DMS53 (cell line): Measurements from ENCODE around the gene MAOA.
"Not testable (repeated sequence)": the region's sequence is repeated elsewhere in the genome, so short reads cannot be mapped to it uniquely, and the experiment has no call there.

Experiments used
- DNase-seq: peaks from one replicate; lab custom pipeline; 2025; lab: John Stamatoyannopoulos, UW

Gene MAOA

GRCh38 chrX:43656005-43656494, at the start of gene MAOA:
TSS of gene MAOA (plus strand) at chrX:43656299. CDS start at chrX:43656342, 43 bp downstream.
- DNase-seq, result peak; percentile 68

- DNase-seq, result no peak
Measured at GRCh38 chrX:43612400-43612799, 43.7 kb upstream of the MAOA start.

GRCh38 chrX:43615660-43616059, 40.4 kb upstream of the MAOA start:
- no peak for DNase-seq

GRCh38 chrX:43618366-43619205, 37.5 kb upstream of the MAOA start:
- no peak for DNase-seq

- not testable (repeated sequence) for DNase-seq
Measured at GRCh38 chrX:43619861-43620260, 36.2 kb upstream of the MAOA start.

- DNase-seq, result no peak
Measured at GRCh38 chrX:43627147-43627546, 29.0 kb upstream of the MAOA start.

- no peak for DNase-seq
Measured at GRCh38 chrX:43627669-43628068, 28.4 kb upstream of the MAOA start.

GRCh38 chrX:43629229-43629628, 26.9 kb upstream of the MAOA start:
- DNase-seq, result no peak

GRCh38 chrX:43631841-43632240, 24.3 kb upstream of the MAOA start:
- no peak for DNase-seq

- no peak for DNase-seq
Measured at GRCh38 chrX:43633081-43633480, 23.0 kb upstream of the MAOA start.

GRCh38 chrX:43633757-43634156, 22.3 kb upstream of the MAOA start:
- DNase-seq, result no peak

- no peak for DNase-seq
Measured at GRCh38 chrX:43640482-43640881, 15.6 kb upstream of the MAOA start.

GRCh38 chrX:43641691-43642090, 14.4 kb upstream of the MAOA start:
- no peak for DNase-seq

GRCh38 chrX:43643201-43643600, 12.9 kb upstream of the MAOA start:
- DNase-seq, result no peak

- DNase-seq, result no peak
Measured at GRCh38 chrX:43643662-43644061, 12.4 kb upstream of the MAOA start.

- DNase-seq, result no peak
Measured at GRCh38 chrX:43644124-43644701, 11.9 kb upstream of the MAOA start.

GRCh38 chrX:43646800-43647199, 9.3 kb upstream of the MAOA start:
- DNase-seq, result no peak

GRCh38 chrX:43654431-43655150, 1.5 kb upstream of the MAOA start:
- peak; percentile 97 for DNase-seq

- peak; percentile 73 for DNase-seq
Measured at GRCh38 chrX:43655151-43656004, 721 bp upstream of the MAOA start.

- no peak for DNase-seq
Measured at GRCh38 chrX:43657671-43658070, 1.6 kb downstream of the MAOA start.

- DNase-seq, result no peak
Measured at GRCh38 chrX:43661521-43662240, 5.6 kb downstream of the MAOA start.
